GM18499 (cell line): ENCODE data around the gene CD164L2.
"Not testable (repeated sequence)": the region's sequence is repeated elsewhere in the genome, so short reads cannot be mapped to it uniquely, and the experiment has no call there.

Experiments used
- ATAC-seq: cut with Tn5 transposase; IDR thresholded peaks from one replicate; pipeline ENCODE4 v1.9.1; 2021; ENCODE audit warnings: moderate number of reproducible peaks; ENCODE audit not compliant: insufficient read depth, unreplicated experiment

Gene CD164L2

GRCh38 chr1:27391511-27392095 lies 8.5 kb upstream of the CD164L2 start:
- no peak for ATAC-seq

- no peak for ATAC-seq
Measured at GRCh38 chr1:27388337-27389005, 5.3 kb upstream of the CD164L2 start.

GRCh38 chr1:27384797-27385196 lies 1.7 kb upstream of the CD164L2 start:
- ATAC-seq: not testable (repeated sequence)

- no peak for ATAC-seq
Measured at GRCh38 chr1:27383661-27384060, 528 bp upstream of the CD164L2 start.

GRCh38 chr1:27381969-27382762 lies 967 bp downstream of the CD164L2 start:
- ATAC-seq: no peak

- ATAC-seq: no peak
Measured at GRCh38 chr1:27380766-27381733, 2.1 kb downstream of the CD164L2 start.

GRCh38 chr1:27380224-27380623 lies 2.9 kb downstream of the CD164L2 start:
- no peak for ATAC-seq

GRCh38 chr1:27379564-27380122 lies 3.5 kb downstream of the CD164L2 start:
- no peak for ATAC-seq

- no peak for ATAC-seq
Measured at GRCh38 chr1:27377760-27378495, 5.2 kb downstream of the CD164L2 start.

GRCh38 chr1:27374362-27375086 lies 8.6 kb downstream of the CD164L2 start, which contains the start of gene FCN3:
Gene FCN3, minus strand, starts transcription at chr1:27374824. Its CDS starts 6 bp downstream, at chr1:27374818.
- no peak for ATAC-seq

GRCh38 chr1:27372808-27373690 lies 10.1 kb downstream of the CD164L2 start:
- ATAC-seq: no peak

- no peak for ATAC-seq
Measured at GRCh38 chr1:27372022-27372807, 10.9 kb downstream of the CD164L2 start.

GRCh38 chr1:27368869-27369582 lies 14.1 kb downstream of the CD164L2 start:
- ATAC-seq: no peak

- no peak for ATAC-seq
Measured at GRCh38 chr1:27367160-27367650, 15.9 kb downstream of the CD164L2 start.

GRCh38 chr1:27366411-27367159 lies 16.5 kb downstream of the CD164L2 start, which contains the start of gene MAP3K6:
Gene MAP3K6, minus strand, starts transcription at chr1:27366961. Its CDS starts 364 bp downstream, at chr1:27366597.
- no peak for ATAC-seq
